ENCODE data around the gene PELI1.
"Not testable (repeated sequence)": the region's sequence is repeated elsewhere in the genome, so short reads cannot be mapped to it uniquely, and the experiment has no call there.

The PELI1 gene

DNA sequence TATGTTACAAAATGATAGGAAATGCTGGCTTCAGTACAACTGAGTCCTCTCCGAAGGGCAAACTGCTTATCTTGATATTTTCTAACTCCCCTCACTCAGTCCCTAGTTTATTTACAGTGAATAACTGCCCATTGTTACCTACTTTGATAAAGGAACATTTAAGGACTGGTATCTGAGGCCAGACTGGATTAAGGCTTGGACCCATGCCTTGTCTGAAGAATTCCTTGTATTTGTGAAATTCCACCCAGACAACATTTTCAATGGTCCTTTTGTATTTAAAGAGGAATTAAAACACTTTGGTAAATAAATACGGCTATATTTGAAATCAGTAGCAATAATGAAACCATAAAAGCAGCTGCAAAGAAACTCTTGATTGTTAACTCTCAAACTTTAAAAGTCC lies 58.3 kb downstream of the PELI1 start:
- DNase-seq (ENCODE audit: low spot score): no peak

GRCh38 chr2:64081046-64081445 lies 63.2 kb downstream of the PELI1 start:
- no peak for DNase-seq (ENCODE audit: low spot score)

DNA sequence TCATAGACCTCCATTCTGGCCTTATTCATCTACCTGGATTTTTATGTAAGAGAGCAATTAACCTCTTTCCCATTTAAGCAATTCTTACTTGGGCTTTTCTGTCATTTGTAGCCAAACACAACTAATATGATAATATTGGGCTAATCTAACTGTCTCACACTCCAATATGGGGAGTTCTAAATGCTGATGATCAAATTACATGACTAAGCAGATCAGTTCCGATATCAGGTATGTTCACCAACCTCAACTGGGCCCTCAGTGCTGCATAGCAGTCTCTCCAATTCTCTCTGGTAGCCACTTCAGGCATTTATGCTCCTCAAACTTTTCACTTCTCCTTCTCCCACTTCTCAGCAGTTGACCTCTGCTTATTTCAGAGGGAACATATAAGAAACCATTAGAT lies 64.0 kb downstream of the PELI1 start:
- DNase-seq (ENCODE audit: low spot score): no peak

DNA sequence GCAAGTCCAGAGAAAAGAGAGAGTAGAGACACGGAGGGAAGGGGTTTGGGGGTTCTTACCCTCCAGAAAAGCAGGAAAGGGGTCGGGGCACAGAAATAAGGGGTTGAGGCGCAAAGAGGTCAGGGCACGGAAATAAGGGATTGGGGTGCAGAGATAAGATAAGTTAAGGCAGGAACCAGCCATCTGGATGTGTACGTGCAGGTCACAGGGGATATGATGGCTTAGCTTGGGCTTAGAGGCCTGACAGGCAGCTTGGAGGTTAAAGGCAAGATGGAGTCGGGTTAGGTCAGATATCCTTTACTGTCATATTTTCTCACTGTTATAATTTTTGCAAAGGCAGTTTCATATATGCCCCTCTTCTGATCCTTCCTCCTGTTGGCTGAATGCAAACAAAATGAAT lies 64.5 kb downstream of the PELI1 start:
- not testable (repeated sequence) for DNase-seq (ENCODE audit: low spot score)

DNA sequence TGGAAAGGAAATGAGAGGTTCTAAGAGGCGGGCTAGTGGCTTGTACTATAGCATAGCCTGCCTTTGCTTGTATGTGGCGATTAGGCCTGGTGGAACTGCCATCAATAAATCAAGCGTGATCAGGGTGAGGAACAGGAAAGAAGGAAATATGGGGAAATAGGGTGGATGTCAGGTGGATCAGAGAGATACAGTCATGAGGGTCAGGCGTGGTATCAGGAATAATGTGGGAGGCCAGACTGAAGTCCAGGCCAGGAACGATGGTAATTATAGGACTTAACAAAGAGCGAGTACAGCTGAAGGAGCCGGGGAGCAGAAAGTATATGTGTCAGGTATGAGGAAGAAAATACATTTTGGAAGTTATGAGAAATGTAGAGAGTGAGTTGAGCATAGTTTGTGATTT lies 67.4 kb downstream of the PELI1 start:
- not testable (repeated sequence) for DNase-seq (ENCODE audit: low spot score)

DNA sequence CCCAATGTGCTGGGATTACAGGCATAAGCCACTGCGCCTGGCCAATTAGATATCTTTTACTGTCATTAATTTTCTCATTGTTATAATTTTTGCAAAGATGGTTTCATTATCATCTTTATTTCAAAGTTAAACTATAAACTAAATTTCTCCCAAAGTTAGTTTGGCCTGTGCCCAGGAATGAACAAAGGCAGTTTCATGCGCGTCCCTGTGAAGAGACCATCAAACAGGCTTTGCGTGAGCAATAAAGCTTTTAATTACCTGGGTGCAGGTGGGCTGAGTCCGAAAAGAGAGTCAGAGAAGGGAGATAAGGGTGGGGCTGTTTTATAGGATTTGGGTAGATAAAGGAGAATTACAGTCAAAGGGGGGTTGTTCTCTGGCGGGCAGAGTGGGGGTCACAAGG lies 69.6 kb downstream of the PELI1 start:
- not testable (repeated sequence) for DNase-seq (ENCODE audit: low spot score)

DNA sequence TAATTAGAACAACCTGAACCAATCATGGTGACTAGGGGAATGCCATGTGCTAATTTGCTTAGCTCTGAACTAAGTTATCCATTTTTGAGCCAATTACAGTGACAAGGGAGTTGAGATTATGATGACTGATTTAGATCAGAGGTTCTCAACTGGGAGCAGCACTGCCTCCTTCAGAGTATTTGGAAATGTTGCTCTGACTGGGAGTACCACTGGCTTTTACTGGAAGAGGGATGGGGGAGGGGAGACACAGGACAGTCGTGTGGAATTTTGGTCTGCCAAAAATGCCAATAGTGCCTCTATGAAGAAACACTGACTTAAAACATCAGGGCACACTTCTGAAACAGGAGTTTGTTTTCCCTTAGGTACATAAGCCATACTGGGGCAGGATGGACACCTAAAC lies 76.9 kb downstream of the PELI1 start:
- DNase-seq (ENCODE audit: low spot score): no peak

GRCh38 chr2:64065516-64065915 lies 78.7 kb downstream of the PELI1 start:
- DNase-seq (ENCODE audit: low spot score): no peak

DNA sequence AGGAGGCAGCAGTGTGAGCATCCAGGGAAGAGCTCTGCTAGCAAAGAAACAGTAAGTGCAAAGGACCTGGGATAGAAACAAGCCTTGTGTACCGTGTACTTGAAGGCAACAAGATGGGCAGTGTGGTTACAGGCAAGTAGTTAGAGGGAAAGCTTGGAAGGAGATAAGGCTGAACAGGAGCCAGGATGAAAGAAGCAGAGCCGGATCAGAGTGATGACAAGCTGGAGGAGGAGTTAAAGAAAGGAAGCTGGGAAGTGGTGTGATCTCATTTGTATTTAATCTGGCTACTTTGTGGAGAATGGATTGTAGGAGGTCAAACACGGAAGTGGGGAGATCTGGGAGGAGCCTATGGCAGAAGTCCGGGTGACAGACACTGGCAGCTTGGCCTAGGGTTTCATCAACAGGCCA lies 80.3 kb downstream of the PELI1 start:
- no peak for DNase-seq (ENCODE audit: low spot score)

GRCh38 chr2:64063454-64063853 lies 80.8 kb downstream of the PELI1 start:
- DNase-seq (ENCODE audit: low spot score): no peak

DNA sequence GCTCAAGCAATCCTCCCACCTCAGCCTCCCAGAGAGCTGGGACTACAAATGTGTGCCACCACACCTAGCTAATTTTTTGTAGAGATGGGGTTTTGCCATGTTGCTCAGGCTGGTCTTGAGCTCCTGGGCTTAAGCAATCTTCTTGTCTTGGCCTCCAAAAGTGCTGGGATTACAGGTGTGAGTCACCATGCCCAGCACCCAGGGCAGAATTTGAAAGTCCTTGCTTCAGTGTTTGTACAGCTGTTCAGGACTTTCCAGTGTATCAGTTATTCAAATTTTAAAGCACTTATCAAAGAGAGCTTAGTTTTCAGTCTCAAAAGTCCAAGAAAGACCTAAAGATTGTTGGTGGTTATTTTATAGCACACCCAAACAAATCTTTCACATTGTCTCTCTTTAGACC lies 81.4 kb downstream of the PELI1 start:
- no peak for DNase-seq (ENCODE audit: low spot score)

DNA sequence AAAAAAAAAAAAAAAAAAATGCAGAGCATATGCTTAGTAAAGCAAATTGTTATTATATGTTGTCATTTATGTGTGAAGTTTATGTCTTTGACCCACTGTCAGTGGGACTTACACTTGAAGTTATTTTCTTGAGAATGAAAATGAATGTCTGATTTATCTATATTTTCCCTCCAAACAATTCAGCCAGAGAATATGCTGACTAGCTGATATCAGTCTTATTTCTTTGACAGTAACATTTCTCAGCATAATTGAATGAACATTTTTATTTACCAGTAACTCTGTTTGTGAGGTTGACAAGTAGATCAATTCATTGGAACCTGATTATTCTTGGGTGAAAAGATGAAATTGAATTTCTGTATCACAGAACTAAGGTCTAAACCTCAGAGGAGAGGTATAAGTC lies 85.0 kb downstream of the PELI1 start:
- DNase-seq (ENCODE audit: low spot score): no peak

- DNase-seq (ENCODE audit: low spot score): no peak
Observed at GRCh38 chr2:64056021-64056420, 88.2 kb downstream of the PELI1 start.

DNA sequence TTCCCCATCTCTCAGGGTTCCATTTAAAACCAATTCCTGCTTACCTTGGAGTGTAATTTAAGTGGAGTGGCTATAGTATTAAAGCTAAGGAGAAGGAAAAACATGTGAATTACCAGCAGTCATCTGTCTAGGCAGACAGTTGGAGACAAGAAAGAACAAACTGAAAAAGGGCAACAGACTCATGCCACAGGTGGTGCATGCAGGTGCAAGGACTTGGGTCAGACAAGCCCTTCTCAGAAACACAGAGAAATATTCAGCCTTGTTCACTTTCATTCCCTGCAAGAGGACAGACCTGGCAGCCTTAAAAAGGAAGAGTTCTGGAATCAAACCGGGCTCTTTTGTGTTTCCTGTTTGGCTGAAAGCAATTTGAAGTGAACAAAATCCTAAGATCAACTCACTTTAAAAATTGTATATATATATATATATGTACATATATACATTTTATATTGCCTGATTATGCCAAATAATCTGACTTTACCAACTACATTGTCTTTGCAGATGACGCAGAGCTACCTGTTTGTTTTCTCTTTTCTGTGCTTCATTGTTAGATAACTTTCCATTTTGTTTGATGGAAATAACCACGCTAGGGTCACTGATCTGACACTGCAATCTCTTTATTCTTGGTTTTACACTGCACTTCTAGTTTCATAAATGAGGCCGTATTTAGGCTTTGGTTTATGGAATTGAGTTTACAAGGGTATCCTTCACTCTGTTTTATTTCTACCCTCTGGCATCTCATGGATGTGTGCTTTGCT lies 89.9 kb downstream of the PELI1 start:
- DNase-seq (ENCODE audit: low spot score): no peak

- DNase-seq (ENCODE audit: low spot score): no peak
Observed at GRCh38 chr2:64052463-64053241, 91.6 kb downstream of the PELI1 start.

GRCh38 chr2:64049633-64050220 lies 94.5 kb downstream of the PELI1 start:
- no peak for DNase-seq (ENCODE audit: low spot score)

- no peak for DNase-seq (ENCODE audit: low spot score)
Observed at GRCh38 chr2:64045938-64046337, 98.3 kb downstream of the PELI1 start.

All from hematopoietic multipotent progenitor cell treated with erythropoietin and hydrocortisone succinate and interleukin-3 and kit ligand, for 15 days (in vitro differentiated cells).